Fibroblast of skin of scalp (primary cell): Measurements from ENCODE around the gene HTR2B.
"Not testable (repeated sequence)": the region's sequence is repeated elsewhere in the genome, so short reads cannot be mapped to it uniquely, and the experiment has no call there.

Experiments
- DNase-seq: peaks from one replicate; pipeline ENCODE4 v3.0.0-alpha.2; 2013

HTR2B gene

GRCh38 chr2:231133365-231134099, 8.7 kb upstream of the HTR2B start:
- DNase-seq, result peak; percentile 63

GRCh38 chr2:231132129-231132528, 7.3 kb upstream of the HTR2B start:
- DNase-seq, result peak; percentile 30

GRCh38 chr2:231130336-231131056, 5.7 kb upstream of the HTR2B start:
- no peak for DNase-seq

DNA sequence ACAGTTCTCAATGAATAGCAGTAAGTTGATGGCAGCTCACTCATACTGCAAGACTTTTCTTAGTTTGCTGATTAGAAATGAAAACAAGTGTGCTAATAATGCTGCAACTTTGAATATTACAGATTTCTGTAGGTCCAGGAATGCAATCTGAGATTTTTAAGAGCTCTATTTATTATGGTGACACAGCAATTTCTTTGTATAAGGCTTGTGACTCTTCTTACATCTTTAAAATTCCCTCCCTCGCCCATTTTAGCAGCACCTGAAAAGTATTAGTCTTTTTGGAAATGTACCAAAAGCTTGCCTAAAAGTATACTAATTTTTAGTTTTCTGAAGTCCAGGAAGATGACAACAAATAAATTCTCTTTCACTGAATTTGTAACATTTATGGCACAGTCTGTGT, 4.4 kb upstream of the HTR2B start:
- DNase-seq, result no peak

- DNase-seq, result no peak
Observed at GRCh38 chr2:231128541-231128940, 3.7 kb upstream of the HTR2B start.

GRCh38 chr2:231127936-231128335, 3.1 kb upstream of the HTR2B start:
- DNase-seq, result no peak

DNA sequence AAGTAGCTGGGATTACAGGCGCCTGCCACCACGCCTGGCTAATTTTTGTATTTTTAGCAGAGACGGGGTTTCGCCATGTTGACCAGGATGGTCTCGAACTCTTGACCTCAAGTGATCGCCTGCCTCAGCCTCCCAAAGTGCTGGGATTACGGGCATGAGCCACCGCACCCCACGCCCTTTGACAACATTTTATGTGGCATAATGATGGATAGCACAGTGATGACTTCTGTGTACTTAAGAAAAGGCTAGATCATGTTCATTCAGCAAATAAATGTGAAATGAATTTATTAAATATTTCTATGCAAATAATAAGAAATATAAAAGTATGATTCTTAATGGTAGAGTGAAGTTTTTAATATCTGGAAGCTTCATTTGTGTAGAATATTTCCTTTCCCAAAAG, 2.6 kb upstream of the HTR2B start:
- DNase-seq, result no peak

DNA sequence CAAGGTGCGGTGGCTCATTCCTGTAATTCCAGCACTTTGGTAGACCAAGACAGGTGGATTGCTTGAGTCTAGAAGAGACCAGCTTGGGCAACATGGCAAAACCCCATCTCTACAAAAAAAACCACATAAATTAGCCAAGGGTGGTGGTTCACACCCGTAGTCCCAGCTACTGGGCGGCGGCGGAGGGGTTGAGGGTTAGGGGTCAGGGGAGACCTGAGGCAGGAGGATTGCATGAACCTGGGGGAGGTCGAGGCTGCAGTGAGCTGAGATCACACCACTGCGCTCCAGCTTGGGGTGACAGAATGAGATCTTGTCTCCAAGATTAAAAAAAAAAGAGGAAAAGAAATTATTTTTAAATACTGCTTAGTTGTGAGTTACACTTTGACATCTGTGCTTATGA, 1.3 kb upstream of the HTR2B start:
- DNase-seq, result no peak

DNA sequence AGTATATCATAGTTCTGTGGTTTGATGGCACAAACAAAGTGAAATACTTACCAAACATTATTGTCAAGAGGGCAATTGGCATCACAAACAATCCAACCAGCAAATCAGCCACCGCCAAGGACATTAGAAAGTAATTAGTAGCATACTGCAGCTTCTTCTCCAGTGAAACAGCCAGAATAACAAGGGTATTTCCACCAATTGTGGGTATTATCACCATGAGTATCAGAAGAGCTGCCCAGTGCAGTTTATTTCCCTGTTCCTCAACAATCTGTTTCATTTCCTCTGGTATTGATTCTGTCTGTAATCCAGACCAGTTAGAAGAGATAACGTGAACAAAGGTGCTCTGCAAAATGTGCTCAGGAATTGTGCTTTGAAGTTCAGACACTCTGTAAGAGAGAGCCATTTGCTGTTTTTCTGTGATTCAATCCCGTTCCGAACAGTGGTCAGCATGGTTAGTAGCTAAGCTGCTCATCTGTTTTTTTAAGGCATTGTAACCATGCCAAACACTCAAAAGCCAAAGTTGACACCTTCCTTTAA, 1.4 kb downstream of the HTR2B start:
- no peak for DNase-seq

GRCh38 chr2:231118614-231118942, 6.3 kb downstream of the HTR2B start:
- DNase-seq, result no peak

DNA sequence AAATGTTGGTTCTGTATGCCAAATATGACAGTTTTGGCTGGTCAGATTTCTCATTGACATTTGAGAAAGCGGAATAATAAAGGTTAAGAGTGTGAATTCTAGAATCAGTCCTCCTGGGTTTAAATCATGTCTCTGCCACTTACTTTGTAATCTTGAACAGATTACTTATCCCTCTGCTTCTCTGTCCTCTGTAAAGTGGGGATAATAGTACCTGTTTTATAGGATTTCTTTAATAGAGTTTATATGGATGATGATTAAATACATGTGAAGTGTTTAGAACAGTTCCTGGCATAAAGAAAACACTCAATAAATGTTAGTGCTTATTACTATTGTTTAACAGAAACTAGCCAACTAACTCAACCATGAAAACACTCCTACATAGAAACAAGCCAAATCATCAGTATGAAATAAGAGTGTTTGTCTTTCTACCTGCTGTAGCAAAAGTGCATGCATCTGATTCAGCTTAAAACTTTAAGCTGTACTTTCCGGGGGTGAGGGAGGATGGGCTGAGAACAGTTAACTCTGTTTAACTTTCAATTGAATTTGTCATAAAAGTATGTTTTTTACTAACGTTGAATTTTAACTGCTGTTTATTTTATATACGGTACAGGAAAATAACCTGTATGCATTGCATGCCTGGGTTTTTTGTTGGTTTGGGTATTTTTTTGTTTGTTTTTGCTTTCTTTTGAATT, 6.8 kb downstream of the HTR2B start:
- no peak for DNase-seq

- no peak for DNase-seq
Observed at GRCh38 chr2:231117148-231117547, 7.7 kb downstream of the HTR2B start.

- DNase-seq, result no peak
Observed at GRCh38 chr2:231115651-231116050, 9.2 kb downstream of the HTR2B start.

GRCh38 chr2:231113489-231113888, 11.4 kb downstream of the HTR2B start:
- DNase-seq, result no peak

GRCh38 chr2:231111987-231112386, 12.9 kb downstream of the HTR2B start:
- DNase-seq, result peak; percentile 48

DNA sequence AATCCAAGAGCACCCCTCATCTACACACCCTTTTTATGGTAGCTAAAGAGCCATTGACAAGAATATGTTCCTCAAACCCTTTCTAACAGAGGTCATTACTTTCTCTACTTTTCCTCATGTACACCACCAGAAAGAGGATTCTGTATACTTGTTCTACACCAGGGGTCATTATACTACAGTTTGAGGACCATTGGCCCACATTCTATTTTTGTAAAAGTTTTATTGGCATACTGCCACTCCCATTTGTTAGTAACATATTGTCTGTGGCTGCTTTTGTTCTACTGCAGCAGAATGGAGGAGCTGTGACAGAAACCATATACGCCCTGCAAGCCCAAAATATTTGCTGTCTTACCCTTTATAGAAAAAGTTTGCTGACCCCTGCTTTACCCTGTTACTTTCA, 14.3 kb downstream of the HTR2B start:
- DNase-seq, result peak; percentile 62

- peak; percentile 64 for DNase-seq
Observed at GRCh38 chr2:231104115-231104713, 20.6 kb downstream of the HTR2B start.

DNA sequence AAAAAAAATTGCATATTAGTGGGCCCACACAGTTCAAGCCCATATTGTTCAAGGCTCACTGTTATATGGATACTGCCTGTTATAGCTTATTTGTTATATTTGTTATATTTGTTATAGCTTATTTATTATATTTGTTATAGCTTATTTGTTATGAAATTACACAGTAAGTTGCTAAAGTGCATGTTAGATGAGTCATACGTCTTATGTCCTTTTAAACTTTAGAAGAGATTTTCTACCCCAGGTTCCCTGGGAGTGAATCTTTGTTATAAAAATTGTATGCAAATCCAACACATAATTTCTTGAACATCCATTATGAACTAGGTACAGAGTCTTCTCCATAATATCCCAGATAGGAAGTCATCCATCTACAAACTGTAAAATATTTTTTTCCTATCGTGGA, 22.1 kb downstream of the HTR2B start:
- DNase-seq, result no peak

DNA sequence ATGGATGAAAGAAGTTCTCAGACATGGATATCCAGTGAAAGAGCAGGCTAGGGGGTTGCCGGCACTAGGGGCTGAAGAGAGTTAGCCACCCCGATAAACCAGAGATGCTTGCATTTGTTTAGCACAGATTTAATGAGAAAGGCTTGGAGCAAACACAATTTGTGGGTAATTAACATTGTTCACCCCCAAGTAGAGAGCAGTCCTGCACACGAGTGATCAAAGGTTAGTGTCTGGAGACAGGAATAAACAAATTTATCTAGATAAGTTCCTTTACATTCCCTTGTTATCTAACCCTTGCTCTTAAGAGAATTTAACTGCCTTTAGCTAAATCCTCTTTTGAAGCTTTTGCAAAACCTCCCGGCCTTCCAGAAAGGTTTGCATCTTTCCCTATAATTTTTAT, 23.9 kb downstream of the HTR2B start:
- DNase-seq, result no peak

DNA sequence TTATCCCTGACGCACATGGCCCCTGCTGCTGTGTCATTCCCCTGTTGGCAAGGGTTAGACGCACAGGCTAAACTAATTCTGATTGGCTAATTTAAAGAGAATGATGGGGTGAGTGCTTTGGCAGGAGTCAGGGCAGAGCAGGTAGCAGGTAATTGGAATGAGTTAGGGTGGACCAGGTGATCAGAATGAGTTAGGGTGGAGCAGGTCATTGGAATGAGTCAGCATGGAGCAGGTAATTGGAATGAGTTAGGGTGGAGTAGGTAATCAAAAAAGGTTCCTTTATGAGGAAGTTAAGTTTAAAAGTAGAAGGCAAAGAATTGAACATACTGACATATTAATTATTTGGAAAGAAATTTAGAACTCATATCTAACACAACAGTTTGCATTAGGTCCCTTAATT, 24.5 kb downstream of the HTR2B start:
- DNase-seq, result not testable (repeated sequence)

DNA sequence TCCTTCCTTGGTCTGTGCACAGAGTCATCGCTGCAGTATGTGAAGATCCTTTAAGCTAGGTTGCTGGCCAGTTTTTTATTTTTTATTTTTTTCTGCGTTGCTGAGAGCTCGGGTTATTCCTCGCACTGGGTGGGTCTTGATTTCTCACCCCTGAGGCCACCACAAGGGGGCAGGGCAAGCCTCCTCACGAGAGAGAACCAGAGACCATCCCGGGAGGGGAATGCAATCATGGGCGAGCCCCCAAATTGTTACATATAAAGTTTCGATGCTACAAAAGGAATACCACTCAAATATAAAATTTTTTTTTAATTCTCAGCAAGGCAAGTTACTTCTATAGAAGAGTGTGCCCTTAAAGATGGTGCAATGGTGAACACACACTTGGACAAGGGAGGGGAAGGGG, 24.9 kb downstream of the HTR2B start:
- DNase-seq, result no peak

- DNase-seq, result no peak
Observed at GRCh38 chr2:231094736-231095346, 30.0 kb downstream of the HTR2B start.

- DNase-seq, result no peak
Observed at GRCh38 chr2:231093933-231094332, 30.9 kb downstream of the HTR2B start.
